ENCODE measurements around the gene PRIM1.

DNA sequence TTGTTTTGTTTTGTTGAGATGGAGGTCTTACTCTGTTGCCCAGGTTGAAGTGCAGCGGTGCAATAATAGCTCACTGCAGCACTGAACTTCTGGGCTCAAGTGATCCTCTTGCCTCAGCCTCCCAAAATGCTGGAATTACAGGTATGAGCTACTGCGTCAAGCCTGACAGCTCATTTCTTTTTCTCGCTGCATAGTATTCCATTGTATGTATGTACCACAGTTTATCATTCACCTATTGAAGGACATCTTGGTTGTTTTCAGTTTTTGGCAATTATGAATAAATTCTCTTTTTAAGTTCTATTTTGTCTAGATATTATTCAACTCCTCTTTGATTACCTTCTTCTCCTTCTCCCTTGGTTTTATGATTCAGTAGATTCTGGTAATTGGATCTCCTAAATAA lies 24.5 kb upstream of the PRIM1 start:
- TF ChIP-seq, protein P1, sequence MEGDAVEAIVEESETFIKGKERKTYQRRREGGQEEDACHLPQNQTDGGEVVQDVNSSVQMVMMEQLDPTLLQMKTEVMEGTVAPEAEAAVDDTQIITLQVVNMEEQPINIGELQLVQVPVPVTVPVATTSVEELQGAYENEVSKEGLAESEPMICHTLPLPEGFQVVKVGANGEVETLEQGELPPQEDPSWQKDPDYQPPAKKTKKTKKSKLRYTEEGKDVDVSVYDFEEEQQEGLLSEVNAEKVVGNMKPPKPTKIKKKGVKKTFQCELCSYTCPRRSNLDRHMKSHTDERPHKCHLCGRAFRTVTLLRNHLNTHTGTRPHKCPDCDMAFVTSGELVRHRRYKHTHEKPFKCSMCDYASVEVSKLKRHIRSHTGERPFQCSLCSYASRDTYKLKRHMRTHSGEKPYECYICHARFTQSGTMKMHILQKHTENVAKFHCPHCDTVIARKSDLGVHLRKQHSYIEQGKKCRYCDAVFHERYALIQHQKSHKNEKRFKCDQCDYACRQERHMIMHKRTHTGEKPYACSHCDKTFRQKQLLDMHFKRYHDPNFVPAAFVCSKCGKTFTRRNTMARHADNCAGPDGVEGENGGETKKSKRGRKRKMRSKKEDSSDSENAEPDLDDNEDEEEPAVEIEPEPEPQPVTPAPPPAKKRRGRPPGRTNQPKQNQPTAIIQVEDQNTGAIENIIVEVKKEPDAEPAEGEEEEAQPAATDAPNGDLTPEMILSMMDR (IDR thresholded peaks at IDR 0.05), result no peak
- no peak for TF ChIP-seq POLR2AphosphoS5 (IDR thresholded peaks at IDR 0.05)
- TF ChIP-seq POLR2A (IDR thresholded peaks at IDR 0.05), result no peak

Data from upper lobe of left lung (tissue), 4 donors.